K562 (cell line): ENCODE results near the gene SETD1B. TPM values are rescaled to one million over a fixed set of nuclear protein-coding genes. Genes with fewer than 3 reads are reported as not detected.

Experiments used
- ATAC-seq: fragments of 200-7000 bp; cut with Tn5 transposase; 3 replicates; pipeline ENCODE4 v1.9.1; 2020; ENCODE audit warnings: moderate library complexity
- BruUV-seq: library from RNA; stranded (reverse); fragments of 400-500 nt; replicated peaks from 2 replicates; lab custom pipeline; 2021; lab: Mats Ljungman, UMichigan
- CTCF ChIA-PET: fragments of 300-600 bp; formaldehyde crosslinking; extraction: SDS; loops from one replicate; lab custom pipeline; 2021; ENCODE audit warnings: low intra/inter-chr PET ratio; lab: Yijun Ruan, JAX
- POLR2A ChIA-PET: fragments of 300-600, 350-650 bp; sonication (Branson Sonifier 250); formaldehyde crosslinking; extraction: SDS; loops from one replicate; lab custom pipeline; 2021; ENCODE audit warnings: antibody characterized with exemption, inconsistent platforms; lab: Yijun Ruan, JAX
- DNase-seq, 4 experiments: peaks; one replicate each; pipeline versions ENCODE4 v3.0.0 to v3.0.0-alpha.2; 2011 to 2018; ENCODE audit warnings: low spot score in 3 of 4, mixed read lengths in 3 of 4; ENCODE audit errors: extremely low read depth in 1 of 4
- FAIRE-seq: peaks from 2 replicates; lab custom pipeline; 2011; peaks lifted over from hg19 to GRCh38; lab: Jason Lieb, UNC
- H2AFZ ChIP-seq: 2 replicates; pipeline ENCODE4 v1.6.0; 2011; ENCODE audit warnings: low read depth, low read length, control low read depth, inconsistent platforms
- H3K27ac ChIP-seq: fragments of 200-600 bp; 3 replicates; pipeline ENCODE4 v1.8.0; 2011; ENCODE audit warnings: low read depth, mild to moderate bottlenecking, control low read depth, inconsistent platforms, low read length, moderate library complexity, mixed read lengths; ENCODE audit errors: extremely low read depth
- H3K27me3 ChIP-seq, 2 experiments: fragments of 300-600 bp in 1 of 2; 2 replicates in 1 of 2; 3 replicates in 1 of 2; pipeline versions ENCODE4 v1.6.0 to v1.8.0; 2011; ENCODE audit warnings: inconsistent platforms in 2 of 2, low read length in 2 of 2, mild to moderate bottlenecking in 1 of 2, mixed read lengths in 1 of 2, moderate library complexity in 1 of 2; ENCODE audit not compliant: control insufficient read depth in 2 of 2, insufficient read depth in 2 of 2
- H3K36me3 ChIP-seq: fragments of 300-600 bp; 3 replicates; pipeline ENCODE4 v1.8.0; 2011; ENCODE audit warnings: mild to moderate bottlenecking, low read length, inconsistent platforms; ENCODE audit not compliant: control insufficient read depth, insufficient read depth
- H3K4me1 ChIP-seq, 2 experiments: fragments of 200-600 bp in 1 of 2; replicated peaks in 1 of 2; 2 replicates in 1 of 2; 3 replicates in 1 of 2; pipeline versions ENCODE4 v1.5.1 to v1.8.0; 2011; ENCODE audit warnings: inconsistent platforms in 2 of 2, low read length in 2 of 2, mild to moderate bottlenecking in 1 of 2, mixed read lengths in 1 of 2, moderate library complexity in 1 of 2; ENCODE audit not compliant: control insufficient read depth in 2 of 2, insufficient read depth in 2 of 2
- H3K4me2 ChIP-seq: 2 replicates; pipeline ENCODE4 v1.6.1; 2011; ENCODE audit warnings: low read length, control low read depth, inconsistent platforms, mixed read lengths; ENCODE audit not compliant: insufficient read depth
- H3K4me3 ChIP-seq: fragments of 200-600 bp; sonication (generic), shearing (Covaris generic); 2 replicates; pipeline ENCODE4 v1.5.1; 2016; ENCODE audit warnings: control low read depth, inconsistent platforms
- H3K79me2 ChIP-seq: fragments of 200-600 bp; 3 replicates; pipeline ENCODE4 v1.8.0; 2011; ENCODE audit warnings: low read length, inconsistent platforms; ENCODE audit not compliant: control insufficient read depth, insufficient read depth
- H3K9ac ChIP-seq, 2 experiments: 2 replicates each; pipeline versions ENCODE4 v1.6.0 to v1.6.1; 2011; ENCODE audit warnings: low read depth in 2 of 2, low read length in 2 of 2, control low read depth in 1 of 2, inconsistent platforms in 1 of 2, mild to moderate bottlenecking in 1 of 2, mixed read lengths in 1 of 2; ENCODE audit not compliant: insufficient read depth in 1 of 2
- H3K9me1 ChIP-seq: one replicate; pipeline ENCODE4 v1.6.0; 2011; ENCODE audit warnings: inconsistent platforms, mild to moderate bottlenecking, low read length, moderate library complexity; ENCODE audit not compliant: control insufficient read depth, insufficient read depth
- H3K9me3 ChIP-seq: replicated peaks from 2 replicates; pipeline ENCODE4 v1.5.1; 2011; ENCODE audit warnings: low read depth, low read length, inconsistent platforms; ENCODE audit not compliant: control insufficient read depth, insufficient read depth
- H4K20me1 ChIP-seq: replicated peaks from 2 replicates; pipeline ENCODE4 v1.6.1; 2011; ENCODE audit warnings: low read length, inconsistent platforms, mixed read lengths; ENCODE audit not compliant: control insufficient read depth, insufficient read depth
- ARID2 ChIP-seq: fragments of 450-650 bp; IDR thresholded peaks from 2 replicates; pipeline ENCODE4 v1.6.1; 2017; ENCODE audit warnings: antibody characterized with exemption, mild to moderate bottlenecking
- BRCA1 ChIP-seq, 2 experiments: fragments of 450-650 bp in 1 of 2; sonication (generic) in 1 of 2; formaldehyde crosslinking in 1 of 2; IDR thresholded peaks; 2 replicates each; pipeline versions ENCODE4 v1.5.0 to v1.6.1; 2017 to 2020; ENCODE audit warnings: mild to moderate bottlenecking in 1 of 2, missing genetic modification reagents in 1 of 2
- CCAR2 ChIP-seq: fragments of 200-400 bp; formaldehyde crosslinking; IDR thresholded peaks from 2 replicates; pipeline ENCODE4 v1.6.1; 2017; ENCODE audit warnings: mild to moderate bottlenecking, low read depth, low read length
- ETV6 ChIP-seq, 3 experiments: fragments of 150-350 bp in 1 of 3; sonication (generic) in 1 of 3; formaldehyde crosslinking in 1 of 3; IDR thresholded peaks; 2 replicates each; pipeline versions ENCODE4 v1.6.1 to v1.8.0; 2014 to 2022; ENCODE audit warnings: borderline replicate concordance in 2 of 3, low read depth in 2 of 3, antibody characterized with exemption in 1 of 3, low read length in 1 of 3, mild to moderate bottlenecking in 1 of 3, missing genetic modification reagents in 1 of 3
- FOXM1 ChIP-seq, 2 experiments: fragments of 450-650 bp in 1 of 2; sonication (generic) in 1 of 2; formaldehyde crosslinking in 1 of 2; IDR thresholded peaks; 2 replicates each; pipeline versions ENCODE4 v1.6.1 to v1.9.0; 2017 to 2022; ENCODE audit warnings: low read depth in 2 of 2, mild to moderate bottlenecking in 2 of 2, missing genetic modification reagents in 1 of 2, moderate library complexity in 1 of 2
- HCFC1 ChIP-seq: IDR thresholded peaks from 2 replicates; pipeline ENCODE4 v1.6.1; 2012; ENCODE audit warnings: low read depth, low read length, improper control_type of control experiment
- IRF1 ChIP-seq: sonication (generic); formaldehyde crosslinking; IDR thresholded peaks from 2 replicates; pipeline ENCODE4 v1.8.0; 2022; ENCODE audit warnings: missing genetic modification reagents, mild to moderate bottlenecking, borderline replicate concordance
- TOE1 ChIP-seq, 2 experiments: fragments of 450-650 bp in 1 of 2; sonication (generic) in 1 of 2; formaldehyde crosslinking in 1 of 2; IDR thresholded peaks; 2 replicates each; pipeline versions ENCODE4 v1.7.1 to v1.8.0; 2016 to 2022; ENCODE audit warnings: borderline replicate concordance in 2 of 2, mild to moderate bottlenecking in 2 of 2, antibody characterized with exemption in 1 of 2, inconsistent platforms in 1 of 2, low read depth in 1 of 2, missing genetic modification reagents in 1 of 2, moderate library complexity in 1 of 2
- ZNF318 ChIP-seq, 2 experiments: fragments of 450-650 bp; IDR thresholded peaks; 2 replicates each; pipeline ENCODE4 v1.6.1; 2016; ENCODE audit warnings: mild to moderate bottlenecking in 2 of 2, borderline replicate concordance in 1 of 2, low read depth in 1 of 2, moderate library complexity in 1 of 2
- ZNF354B ChIP-seq: fragments of 250-450 bp; sonication (Bioruptor Pico); IDR thresholded peaks from 2 replicates; pipeline ENCODE4 v1.4.0; 2020
- ZNF431 ChIP-seq: sonication (generic); formaldehyde crosslinking; IDR thresholded peaks from 2 replicates; pipeline ENCODE4 v1.8.0; 2022; ENCODE audit warnings: mild to moderate bottlenecking, missing genetic modification reagents
- ZNF589 ChIP-seq: fragments of 200-800 bp; sonication (Bioruptor generic); IDR thresholded peaks from 2 replicates; pipeline ENCODE4 v1.6.1; 2016; ENCODE audit warnings: low read depth, missing genetic modification characterization, missing compliant biosample characterization
- WGBS: fragments of 100-300 bp; shearing (Covaris generic); methylation state at CpG from one replicate; pipeline ENCODE4 v1.1.6; 2016; ENCODE audit warnings: low coverage, mixed read lengths; ENCODE audit not compliant: insufficient coverage; ENCODE audit errors: missing lambda C conversion rate; 5-methylcytosine and 5-hydroxymethylcytosine counted together
- in situ Hi-C: fragments of 300-500 bp; cut with MboI; formaldehyde crosslinking; loops from 4 replicates; pipeline ENCODE4 v1.15.0; 2018; ENCODE audit warnings: inconsistent platforms, mixed read lengths
- intact Hi-C: fragments of 100-400 bp; cut with micrococcal nuclease; formaldehyde crosslinking; loops from 2 replicates; pipeline ENCODE4 v1.14.2; 2022
- polyA plus RNA-seq, 8 experiments: library from polyadenylated mRNA; depleted of rRNA in 4 of 8; stranded (reverse) in 5 of 8; unstranded in 3 of 8; fragments of >200 nt; fragmentation: Nextera tagmentation in 2 of 8; fragmentation: Illumina TruSeq in 1 of 8; extraction: Ambion mirVana in 2 of 8; extraction: Trizol in 1 of 8; gene quantifications; 2 replicates each; pipeline versions ENCODE4 v1.2.1 to v1.2.3, GENCODE V29; 2011 to 2014; ENCODE audit warnings: inconsistent platforms in 1 of 8, missing spikeins in 1 of 8
- total RNA-seq, 7 experiments: library from RNA; depleted of rRNA in 6 of 7; stranded (reverse); fragments of >200 nt in 6 of 7; fragmentation: Illumina TruSeq in 2 of 7; extraction: Trizol in 2 of 7; gene quantifications; 2 replicates each; pipeline versions ENCODE4 v1.2.1 to v1.2.3, GENCODE V29; 2011 to 2021; ENCODE audit warnings: low replicate concordance in 1 of 7

Gene SETD1B
- total and polyA plus RNA-seq, 9 of the 15 experiments (the other 6 are each of a cell fraction or from before 2014, with no cell fraction given): 0.48 to 26.6 (median 2.3) TPM

- DNase-seq (peak in 1 of 4 experiments; percentile 2), ATAC-seq (no peak), FAIRE-seq (no peak)
- Histone ChIP-seq H2AFZ (peak overlapping the region; percentile 39; the same call in 1 of the 2 replicates), H3K9ac (no peak overlapping the region), H3K79me2 (no peaks in the 10 kb centered on the region), H3K9me3 (no peaks in the 10 kb centered on the region), H3K4me2 (no peak overlapping the region), H3K4me1 (peaks cover 1 to 8% of the 10 kb centered on the region in 2 experiments; a peak in 4 of 5 replicates), H3K4me3 (no peak overlapping the region), H3K36me3 (no peaks in the 10 kb centered on the region), H4K20me1 (no peaks in the 10 kb centered on the region), H3K27ac (no peak overlapping the region), H3K27me3 (no peaks in the 10 kb centered on the region), H3K9me1 (no peaks in the 10 kb centered on the region)
- POLR2A ChIA-PET: no interaction called here
- WGBS: 50% methylated on average over 4 of the region's 4 CpGs
- intact Hi-C loops (no loop called here), in situ Hi-C loops (no loop called here)
- no TSS peak for BruUV-seq
- CTCF ChIA-PET: no interaction called here
- no peak for TF ChIP-seq ETV6 (IDR thresholded peaks at IDR 0.05; ENCODE audit: borderline replicate concordance in 1 of 2, low read depth in 2 of 2, low read length in 1 of 2)
- TF ChIP-seq ETV6 (CRISPR knock-in tag; IDR thresholded peaks at IDR 0.05; ENCODE audit: borderline replicate concordance): no peak
- TF ChIP-seq BRCA1 (IDR thresholded peaks at IDR 0.05): no peak
- TF ChIP-seq BRCA1 (CRISPR knock-in tag; IDR thresholded peaks at IDR 0.05): no peak
- no peak for TF ChIP-seq IRF1
- no peak for TF ChIP-seq CCAR2
- TF ChIP-seq ZNF318 (IDR thresholded peaks at IDR 0.05; ENCODE audit: borderline replicate concordance in 1 of 2, low read depth in 1 of 2): no peak
- TF ChIP-seq ZNF431 (CRISPR knock-in tag): no peak
- no peak for TF ChIP-seq ARID2
- TF ChIP-seq ZNF354B: no peak
- TF ChIP-seq ZNF589 (CRISPR knock-in tag): no peak
- no peak for TF ChIP-seq FOXM1 (IDR thresholded peaks at IDR 0.05; ENCODE audit: low read depth)
- TF ChIP-seq FOXM1 (CRISPR knock-in tag; IDR thresholded peaks at IDR 0.05; ENCODE audit: low read depth): no peak
- no peak for TF ChIP-seq TOE1 (IDR thresholded peaks at IDR 0.05; ENCODE audit: borderline replicate concordance)
- no peak for TF ChIP-seq TOE1 (CRISPR knock-in tag; IDR thresholded peaks at IDR 0.05; ENCODE audit: borderline replicate concordance, low read depth)
- no peak for TF ChIP-seq HCFC1
Observed at GRCh38 chr12:121866331-121866730, 62.5 kb downstream of the SETD1B start.
